ENCODE measurements around the gene CBLN1. TPM values are rescaled to one million over a fixed set of nuclear protein-coding genes. Genes with fewer than 3 reads are reported as not detected.

Gene CBLN1
- total and polyA plus RNA-seq, 9 of the 15 experiments (the other 6 are each of a cell fraction or from before 2014, with no cell fraction given), result not detected

- no peak overlapping the region for H3K27ac ChIP-seq (ENCODE audit: extremely low read depth, low read depth, low read length)
- TF ChIP-seq SMARCB1 (IDR thresholded peaks at IDR 0.05; ENCODE audit: insufficient read length, low read depth) (no peak), BMI1 (IDR thresholded peaks at IDR 0.05; ENCODE audit: low read length) (no peak), KAT2B (IDR thresholded peaks at IDR 0.05; ENCODE audit: low read depth, low read length) (no peak), ZSCAN29 (IDR thresholded peaks at IDR 0.05) (no peak), MEIS2 (IDR thresholded peaks at IDR 0.05; ENCODE audit: partially characterized antibody) (no peak), NFIX (CRISPR knock-in tag; IDR thresholded peaks at IDR 0.05; ENCODE audit: low read depth) (no peak), DACH1 (IDR thresholded peaks at IDR 0.05; ENCODE audit: partially characterized antibody) (no peak), ZNF586 (CRISPR knock-in tag; conservative IDR thresholded peaks at IDR 0.05) (no peak), CREB1 (IDR thresholded peaks at IDR 0.05) (no peak), CREB1 (CRISPR knock-in tag; IDR thresholded peaks at IDR 0.05) (no peak)
- BruUV-seq (replicated peaks), result no TSS peak
- WGBS (ENCODE audit: insufficient coverage, low coverage, missing lambda C conversion rate), result 0% methylated on average over 4 of the region's 4 CpGs
- ChIA-PET POLR2A (interaction anchor here (0.6 to 0.9 kb wide), 2 partner anchors 9 to 66 kb away, joined by 4 read pairs; no protein-coding TSS in a partner anchor), CTCF (ENCODE audit: low intra/inter-chr PET ratio) (no interaction called here)
- DNase-seq (ENCODE audit: extremely low read depth in 1 of 4, low spot score in 3 of 4) (no peak), FAIRE-seq (no peak), ATAC-seq (no peak)
- H3K9me3 ChIP-seq (replicated peaks; ENCODE audit: control insufficient read depth, insufficient read depth, low read depth, low read length), result no peaks in the 10 kb centered on the region
- no peaks in the 10 kb centered on the region for H3K36me3 ChIP-seq (ENCODE audit: control insufficient read depth, insufficient read depth, low read length)
- no peaks in the 10 kb centered on the region for H3K79me2 ChIP-seq (ENCODE audit: control insufficient read depth, insufficient read depth, low read length)
- no peak overlapping the region for H3K9ac ChIP-seq (ENCODE audit: insufficient read depth in 1 of 2, low read depth in 2 of 2, low read length in 2 of 2)
- no peak overlapping the region for H3K4me3 ChIP-seq
- no peak overlapping the region for H2AFZ ChIP-seq (ENCODE audit: low read depth, low read length)
- intact Hi-C loops (cut with micrococcal nuclease), result no loop called here
- H4K20me1 ChIP-seq (replicated peaks; ENCODE audit: control insufficient read depth, insufficient read depth, low read length), result no peaks in the 10 kb centered on the region
- no peaks in the 10 kb centered on the region for H3K9me1 ChIP-seq (ENCODE audit: control insufficient read depth, insufficient read depth, low read length)
- H3K4me2 ChIP-seq (ENCODE audit: insufficient read depth, low read length), result no peak overlapping the region
- in situ Hi-C loops (cut with MboI), result no loop called here
- H3K4me1 ChIP-seq (replicated peaks in 1 of 2; ENCODE audit: control insufficient read depth in 2 of 2, insufficient read depth in 2 of 2, low read length in 2 of 2), result no peaks in the 10 kb centered on the region
- H3K27me3 ChIP-seq (ENCODE audit: control insufficient read depth in 2 of 2, insufficient read depth in 2 of 2, low read length in 2 of 2), result no peaks in the 10 kb centered on the region; a peak in 1 of 5 replicates
Measured at GRCh38 chr16:49327466-49327865, 45.8 kb upstream of the CBLN1 start.
